Erythroblast (primary cell): ENCODE data around the gene MED25.

Source experiments
- GATA1 ChIP-seq: IDR thresholded peaks from 2 replicates; pipeline ENCODE4 v1.6.1; 2011; ENCODE audit warnings: low read depth, mild to moderate bottlenecking, control low read depth, low read length, moderate library complexity
- POLR2A ChIP-seq: IDR thresholded peaks from 2 replicates; pipeline ENCODE4 v1.6.1; 2011; ENCODE audit warnings: mild to moderate bottlenecking, low read length

DNA sequence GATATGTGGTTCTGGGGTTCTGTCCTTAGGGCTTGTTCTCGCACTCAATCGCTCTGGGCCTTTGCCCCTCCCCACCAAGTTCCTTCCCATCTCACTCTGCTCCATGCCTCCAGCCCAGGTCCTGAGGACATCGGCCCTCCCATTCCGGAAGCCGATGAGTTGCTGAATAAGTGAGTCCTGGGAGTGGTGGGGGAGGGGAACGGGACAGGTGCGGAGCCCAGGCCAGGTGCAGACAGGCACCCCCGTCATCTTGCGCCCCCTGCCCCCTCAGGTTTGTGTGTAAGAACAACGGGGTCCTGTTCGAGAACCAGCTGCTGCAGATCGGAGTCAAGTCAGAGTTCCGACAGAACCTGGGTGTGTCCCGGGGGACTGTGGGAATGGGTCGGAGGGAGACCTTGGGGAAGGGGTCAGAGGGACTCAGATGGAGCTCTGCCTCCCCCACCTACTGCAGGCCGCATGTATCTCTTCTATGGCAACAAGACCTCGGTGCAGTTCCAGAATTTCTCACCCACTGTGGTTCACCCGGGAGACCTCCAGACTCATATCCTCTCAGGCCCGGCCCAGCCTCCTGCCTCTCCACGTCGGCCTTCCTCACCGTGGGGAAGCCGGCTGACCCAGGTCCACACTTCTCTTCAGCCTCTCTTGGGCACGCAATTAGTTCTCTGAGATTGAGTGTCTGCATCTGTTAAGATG is 15.1 kb upstream of the MED25 start:
- TF ChIP-seq POLR2A (no peak), GATA1 (no peak)
